ENCODE data around the gene OR6C2.
"Not testable (repeated sequence)": the region's sequence is repeated elsewhere in the genome, so short reads cannot be mapped to it uniquely, and the experiment has no call there.

OR6C2 gene

DNA sequence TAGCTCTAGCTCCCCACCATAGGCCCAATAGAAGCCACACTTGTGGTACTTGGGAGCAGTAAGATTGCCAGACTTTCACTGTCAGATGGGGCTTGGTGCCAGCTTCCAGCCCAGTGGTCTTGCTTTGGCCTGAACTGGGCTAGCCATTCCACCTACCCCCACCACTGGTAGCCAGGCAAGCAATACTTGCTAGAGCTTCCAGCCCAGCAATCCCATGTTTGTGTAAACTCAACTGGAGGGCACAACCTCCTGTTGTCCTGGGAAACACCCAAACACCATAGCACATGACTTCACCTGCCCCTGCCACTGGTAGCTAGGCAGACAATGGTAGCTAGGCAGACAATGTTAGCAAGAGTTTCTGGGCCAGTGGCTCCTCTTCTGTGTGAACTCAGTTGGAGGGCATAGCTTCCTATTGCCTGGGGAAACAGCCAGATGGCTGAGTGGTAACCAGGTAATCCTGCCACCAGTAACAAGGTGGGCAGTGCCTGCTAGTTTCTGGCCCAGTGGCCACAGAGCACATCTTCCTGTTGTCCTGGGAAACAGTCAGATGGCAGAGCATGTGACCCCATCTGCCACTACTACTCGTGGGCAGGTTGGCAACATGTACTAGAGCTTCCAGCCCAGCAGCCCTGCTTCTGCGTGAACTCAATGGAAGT, 23.4 kb upstream of the OR6C2 start:
- TF ChIP-seq, protein P1, sequence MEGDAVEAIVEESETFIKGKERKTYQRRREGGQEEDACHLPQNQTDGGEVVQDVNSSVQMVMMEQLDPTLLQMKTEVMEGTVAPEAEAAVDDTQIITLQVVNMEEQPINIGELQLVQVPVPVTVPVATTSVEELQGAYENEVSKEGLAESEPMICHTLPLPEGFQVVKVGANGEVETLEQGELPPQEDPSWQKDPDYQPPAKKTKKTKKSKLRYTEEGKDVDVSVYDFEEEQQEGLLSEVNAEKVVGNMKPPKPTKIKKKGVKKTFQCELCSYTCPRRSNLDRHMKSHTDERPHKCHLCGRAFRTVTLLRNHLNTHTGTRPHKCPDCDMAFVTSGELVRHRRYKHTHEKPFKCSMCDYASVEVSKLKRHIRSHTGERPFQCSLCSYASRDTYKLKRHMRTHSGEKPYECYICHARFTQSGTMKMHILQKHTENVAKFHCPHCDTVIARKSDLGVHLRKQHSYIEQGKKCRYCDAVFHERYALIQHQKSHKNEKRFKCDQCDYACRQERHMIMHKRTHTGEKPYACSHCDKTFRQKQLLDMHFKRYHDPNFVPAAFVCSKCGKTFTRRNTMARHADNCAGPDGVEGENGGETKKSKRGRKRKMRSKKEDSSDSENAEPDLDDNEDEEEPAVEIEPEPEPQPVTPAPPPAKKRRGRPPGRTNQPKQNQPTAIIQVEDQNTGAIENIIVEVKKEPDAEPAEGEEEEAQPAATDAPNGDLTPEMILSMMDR (IDR thresholded peaks at IDR 0.05; ENCODE audit: borderline replicate concordance, insufficient read depth, low read depth, low read length) = no peak

DNA sequence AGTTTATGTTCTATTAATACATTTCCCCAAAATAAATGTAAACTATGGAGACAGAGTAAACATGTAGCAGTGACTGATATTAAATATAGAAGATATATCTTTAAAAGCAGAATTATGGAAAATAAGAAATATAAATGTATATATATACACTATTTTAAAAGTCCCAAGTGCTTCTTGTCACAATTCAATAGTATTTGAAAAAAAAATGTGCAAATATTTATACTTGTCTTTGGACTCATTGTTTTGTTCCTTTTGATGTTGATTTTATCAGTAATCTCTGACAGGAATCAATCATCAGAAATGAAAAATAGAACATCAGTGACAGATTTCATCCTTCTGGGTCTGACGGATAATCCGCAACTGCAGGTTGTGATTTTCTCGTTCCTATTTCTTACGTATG, 17.9 kb upstream of the OR6C2 start, which contains the start of gene OR6C76:
OR6C76 (plus strand) TSS at position 301 of the 400 bp plus-strand sequence; CDS start at position 301, 0 bp downstream.
- TF ChIP-seq, protein P1 (IDR thresholded peaks at IDR 0.05; ENCODE audit: borderline replicate concordance, insufficient read depth, low read depth, low read length) = no peak
- no peak within 1 kb of the TSS for H3K4me3 ChIP-seq (ENCODE audit: low read depth, low read length)

More for the DNA sequence above, 23.4 kb upstream of the OR6C2 start:
- H3K4me3 ChIP-seq (ENCODE audit: low read depth, low read length) = no peak overlapping the region

DNA sequence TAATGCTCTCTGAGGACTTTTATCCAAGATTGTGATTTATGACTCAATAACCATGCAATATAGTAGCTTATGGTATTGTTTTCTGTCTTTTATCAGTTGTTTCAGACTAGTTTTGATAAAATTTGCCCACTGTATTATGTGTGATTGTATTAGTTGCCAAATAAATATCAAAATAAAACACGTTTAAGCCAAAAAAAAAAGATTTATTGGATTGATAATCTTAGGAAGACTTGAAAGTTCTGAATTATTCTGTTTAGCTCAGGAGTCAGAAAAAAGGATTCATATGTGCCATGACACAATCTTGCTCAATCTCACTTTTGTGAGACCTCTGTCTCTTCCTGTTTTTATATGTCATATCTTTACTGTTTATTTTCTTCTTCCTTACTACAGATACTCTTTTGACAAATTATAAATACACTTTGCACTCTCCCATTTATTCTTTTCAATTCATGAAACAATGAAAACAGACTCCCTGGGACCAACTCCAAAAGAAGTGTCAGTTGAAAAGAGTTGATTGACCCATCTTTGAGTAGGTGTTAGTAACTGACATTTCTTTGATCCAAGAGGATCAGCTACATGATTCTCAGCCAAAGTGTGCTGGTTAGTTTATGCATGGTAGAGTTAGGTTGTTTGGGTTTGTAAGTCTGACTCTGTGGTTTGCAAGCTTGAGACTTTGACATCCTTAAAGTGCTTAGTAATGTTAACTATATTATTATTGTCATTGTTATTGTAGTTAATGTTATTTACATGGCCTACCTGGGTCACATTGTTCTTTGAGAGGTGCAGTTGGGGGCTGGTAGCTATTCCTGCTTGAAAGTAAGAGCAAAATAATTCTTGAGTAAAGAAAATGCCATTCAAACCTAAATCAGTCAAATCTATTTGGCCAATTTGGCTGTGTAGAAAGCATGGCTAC, 15.3 kb upstream of the OR6C2 start:
- TF ChIP-seq, protein P1 (IDR thresholded peaks at IDR 0.05; ENCODE audit: borderline replicate concordance, insufficient read depth, low read depth, low read length) = no peak
- H3K4me3 ChIP-seq (ENCODE audit: low read depth, low read length) = no peak overlapping the region

DNA sequence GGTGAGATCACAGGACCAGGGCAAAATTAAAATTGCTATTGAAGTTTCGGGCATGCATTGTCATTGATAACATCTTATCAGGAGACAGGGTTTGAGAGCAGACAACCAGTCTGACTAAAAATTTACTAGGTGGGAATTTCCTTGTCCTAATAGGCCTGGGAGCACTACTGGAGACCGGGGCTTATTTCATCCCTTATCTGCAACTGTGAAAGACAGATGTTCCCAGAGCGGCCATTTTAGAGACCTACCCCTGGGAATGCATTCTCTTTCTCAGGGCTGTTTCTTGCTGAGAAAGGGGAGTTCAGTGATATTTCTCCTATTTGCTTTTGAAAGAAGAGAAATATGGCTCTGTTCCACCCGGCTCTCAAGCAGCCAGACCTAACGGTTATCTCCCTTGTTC, 2.6 kb upstream of the OR6C2 start:
- H3K4me3 ChIP-seq (ENCODE audit: low read depth, low read length) = not testable (repeated sequence)

DNA sequence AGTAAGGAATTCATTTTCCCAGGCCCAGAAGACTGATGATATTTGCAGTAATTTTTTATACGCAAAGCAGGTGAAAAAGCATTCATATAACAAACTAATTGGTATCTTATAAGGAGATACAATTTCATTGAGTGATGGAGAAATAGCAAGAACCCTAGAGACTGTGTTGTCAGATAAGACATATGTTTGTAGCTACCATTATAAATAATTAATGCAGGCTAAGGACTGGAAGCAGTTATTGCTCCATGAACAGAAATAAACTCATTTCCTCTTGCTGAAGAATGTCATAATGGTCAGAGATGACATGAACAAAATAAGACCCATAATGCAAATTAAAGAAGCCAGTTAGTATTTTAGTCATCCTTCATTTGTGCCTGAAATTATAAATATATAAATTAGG, 1.5 kb downstream of the OR6C2 start:
- H3K4me3 ChIP-seq (ENCODE audit: low read depth, low read length) = no peak overlapping the region
- TF ChIP-seq, protein P1 (IDR thresholded peaks at IDR 0.05; ENCODE audit: borderline replicate concordance, insufficient read depth, low read depth, low read length) = no peak

DNA sequence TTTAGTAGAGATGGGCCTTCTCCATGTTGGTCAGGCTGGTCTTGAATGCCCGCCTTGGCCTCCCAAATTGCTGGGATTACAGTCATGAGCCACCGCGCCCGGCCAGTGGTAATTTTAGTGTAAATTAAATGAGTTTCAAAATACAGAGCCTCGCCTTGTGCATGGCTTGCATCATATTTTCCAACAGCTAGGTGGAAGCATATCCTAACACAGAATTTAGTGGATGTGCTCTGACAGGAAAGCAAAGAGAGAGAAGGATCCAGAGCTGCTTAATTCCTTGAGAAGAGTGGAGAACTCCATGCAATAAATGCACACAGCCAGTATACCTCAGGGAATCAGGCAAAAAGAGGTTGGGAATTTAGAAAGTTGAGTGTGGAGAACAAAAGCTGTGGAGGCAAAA, 2.5 kb downstream of the OR6C2 start:
- H3K4me3 ChIP-seq (ENCODE audit: low read depth, low read length) = no peak overlapping the region
- TF ChIP-seq, protein P1 (IDR thresholded peaks at IDR 0.05; ENCODE audit: borderline replicate concordance, insufficient read depth, low read depth, low read length) = no peak

DNA sequence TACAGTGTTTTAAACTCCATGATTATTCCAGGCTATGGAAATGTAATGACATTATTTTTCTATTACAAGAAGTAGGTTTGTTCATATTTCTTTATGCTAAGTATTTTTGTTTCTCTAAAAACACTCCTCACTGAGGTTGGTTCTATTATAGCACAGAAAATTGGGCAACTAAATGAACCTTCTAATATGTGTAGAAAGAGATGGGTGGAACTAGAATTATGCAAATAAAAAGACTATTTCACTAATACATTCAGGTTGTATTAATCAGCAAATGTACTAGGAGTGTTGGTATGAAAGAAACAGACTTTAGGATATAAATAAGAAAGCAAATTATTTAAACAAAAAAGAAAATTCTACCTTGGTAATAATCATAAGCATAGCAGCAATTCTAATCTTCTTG, 4.9 kb downstream of the OR6C2 start:
- TF ChIP-seq, protein P1 (IDR thresholded peaks at IDR 0.05; ENCODE audit: borderline replicate concordance, insufficient read depth, low read depth, low read length) = no peak
- no peak overlapping the region for H3K4me3 ChIP-seq (ENCODE audit: low read depth, low read length)

DNA sequence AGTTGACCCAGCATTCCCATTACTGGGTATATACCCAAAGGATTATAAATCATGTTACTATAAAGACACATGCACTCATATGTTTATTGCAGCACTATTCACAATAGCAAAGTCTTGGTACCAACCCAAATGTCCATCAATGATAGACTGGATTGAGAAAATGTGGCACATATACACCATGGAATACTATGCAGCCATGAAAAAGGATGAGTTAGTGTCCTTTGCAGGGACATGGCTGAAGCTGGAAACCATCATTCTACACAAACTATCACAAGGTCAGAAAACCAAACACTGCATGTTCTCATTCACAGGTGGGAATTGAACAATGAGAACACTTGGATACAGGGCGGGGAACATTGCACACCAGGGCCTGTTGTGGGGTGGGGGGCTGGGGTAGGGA, 21.1 kb downstream of the OR6C2 start:
- not testable (repeated sequence) for H3K4me3 ChIP-seq (ENCODE audit: low read depth, low read length)

All from GM12875 (cell line).